Measurements from ENCODE around the gene OR8G5.
"Not testable (repeated sequence)": the region's sequence is repeated elsewhere in the genome, so short reads cannot be mapped to it uniquely, and the experiment has no call there.

The OR8G5 gene

DNA sequence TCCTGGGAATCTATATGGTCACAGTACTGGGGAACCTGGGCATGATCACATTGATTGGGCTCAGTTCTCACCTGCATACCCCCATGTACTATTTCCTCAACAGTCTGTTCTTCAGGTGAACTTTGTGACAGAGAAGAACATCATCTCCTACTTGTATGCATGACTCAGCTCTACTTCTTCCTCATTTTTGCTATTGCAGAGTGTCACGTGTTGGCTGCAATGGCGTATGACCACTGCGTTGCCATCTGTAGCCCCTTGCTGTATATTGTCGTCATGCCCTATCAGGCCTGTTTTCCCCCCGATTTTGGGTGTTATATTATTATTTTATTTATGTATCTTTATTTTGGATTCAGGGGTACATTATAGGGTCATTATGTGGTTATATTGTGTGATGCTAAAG lies 17.7 kb upstream of the OR8G5 start:
- H3K27ac ChIP-seq, result no peak overlapping the region
- no peaks in the 10 kb centered on the region for H3K36me3 ChIP-seq (replicated peaks)
- no peak overlapping the region for H3K4me3 ChIP-seq (ENCODE audit: low read depth, low read length)
- DNase-seq, result no peak
- H3K27me3 ChIP-seq (replicated peaks), result no peaks in the 10 kb centered on the region
- TF ChIP-seq, protein P1, sequence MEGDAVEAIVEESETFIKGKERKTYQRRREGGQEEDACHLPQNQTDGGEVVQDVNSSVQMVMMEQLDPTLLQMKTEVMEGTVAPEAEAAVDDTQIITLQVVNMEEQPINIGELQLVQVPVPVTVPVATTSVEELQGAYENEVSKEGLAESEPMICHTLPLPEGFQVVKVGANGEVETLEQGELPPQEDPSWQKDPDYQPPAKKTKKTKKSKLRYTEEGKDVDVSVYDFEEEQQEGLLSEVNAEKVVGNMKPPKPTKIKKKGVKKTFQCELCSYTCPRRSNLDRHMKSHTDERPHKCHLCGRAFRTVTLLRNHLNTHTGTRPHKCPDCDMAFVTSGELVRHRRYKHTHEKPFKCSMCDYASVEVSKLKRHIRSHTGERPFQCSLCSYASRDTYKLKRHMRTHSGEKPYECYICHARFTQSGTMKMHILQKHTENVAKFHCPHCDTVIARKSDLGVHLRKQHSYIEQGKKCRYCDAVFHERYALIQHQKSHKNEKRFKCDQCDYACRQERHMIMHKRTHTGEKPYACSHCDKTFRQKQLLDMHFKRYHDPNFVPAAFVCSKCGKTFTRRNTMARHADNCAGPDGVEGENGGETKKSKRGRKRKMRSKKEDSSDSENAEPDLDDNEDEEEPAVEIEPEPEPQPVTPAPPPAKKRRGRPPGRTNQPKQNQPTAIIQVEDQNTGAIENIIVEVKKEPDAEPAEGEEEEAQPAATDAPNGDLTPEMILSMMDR (IDR thresholded peaks at IDR 0.05; ENCODE audit: low read depth, low read length, missing control alignments), result no peak
- in situ Hi-C loops (cut with HindIII; ENCODE audit: low pct_ligation_motif_present, low sequenced_read_pairs), result no loop called here

DNA sequence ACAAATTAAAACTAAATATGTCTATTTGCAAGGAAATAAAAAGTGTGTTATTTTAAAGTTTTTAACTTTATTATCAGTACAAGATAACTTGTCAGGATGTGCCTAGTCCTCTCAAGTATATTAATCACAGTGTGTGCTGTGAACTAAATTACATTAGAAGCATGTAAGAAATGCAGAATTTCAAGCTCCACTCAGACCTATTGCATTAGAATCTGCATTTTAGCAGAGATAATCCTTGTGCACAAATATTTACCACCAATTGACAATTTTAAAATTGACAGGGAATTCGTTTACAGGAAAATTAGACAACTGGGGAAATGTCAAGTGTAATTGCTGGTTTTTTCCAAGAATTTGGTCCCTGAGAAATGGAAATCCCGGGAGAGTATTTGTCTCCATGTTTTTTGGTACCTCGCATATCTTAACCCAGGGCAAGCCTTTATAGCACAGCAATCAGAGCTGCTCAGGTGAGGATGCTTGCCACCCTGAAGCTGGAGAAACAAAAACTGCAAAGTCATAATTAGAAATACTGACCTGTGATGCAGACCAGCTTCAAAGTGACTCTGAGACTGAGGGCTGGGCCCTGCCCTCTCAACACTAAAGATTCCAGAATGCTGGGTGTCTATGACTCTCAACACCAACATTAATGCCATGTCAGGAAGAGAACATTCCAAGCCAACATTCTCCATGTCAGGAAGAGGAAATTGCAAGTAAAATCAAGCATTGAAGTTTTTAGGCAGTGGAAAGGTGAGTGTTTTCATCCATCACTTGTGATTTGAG lies 15.4 kb upstream of the OR8G5 start, which contains the start of gene OR8G1:
OR8G1 (plus strand) TSS at position 475 of the 777 bp plus-strand sequence. CDS start 8,581 bp downstream, outside the sequence.
- Histone ChIP-seq H3K4me3 (ENCODE audit: low read depth, low read length) (no peak within 1 kb of the TSS), H3K27me3 (replicated peaks) (no peaks in the 10 kb centered on the region), H3K36me3 (replicated peaks) (no peaks in the 10 kb centered on the region), H3K27ac (no peak within 1 kb of the TSS)
- in situ Hi-C loops (cut with HindIII; ENCODE audit: low pct_ligation_motif_present, low sequenced_read_pairs), result no loop called here
- no peak for DNase-seq
- TF ChIP-seq, protein P1 (IDR thresholded peaks at IDR 0.05; ENCODE audit: low read depth, low read length, missing control alignments), result no peak

DNA sequence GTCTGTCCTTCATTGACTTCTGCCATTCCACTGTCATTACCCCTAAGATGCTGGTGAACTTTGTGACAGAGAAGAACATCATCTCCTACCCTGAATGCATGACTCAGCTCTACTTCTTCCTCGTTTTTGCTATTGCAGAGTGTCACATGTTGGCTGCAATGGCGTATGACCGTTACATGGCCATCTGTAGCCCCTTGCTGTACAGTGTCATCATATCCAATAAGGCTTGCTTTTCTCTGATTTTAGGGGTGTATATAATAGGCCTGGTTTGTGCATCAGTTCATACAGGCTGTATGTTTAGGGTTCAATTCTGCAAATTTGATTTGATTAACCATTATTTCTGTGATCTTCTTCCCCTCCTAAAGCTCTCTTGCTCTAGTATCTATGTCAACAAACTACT lies 6.3 kb upstream of the OR8G5 start:
- H3K36me3 ChIP-seq (replicated peaks); H3K27ac ChIP-seq; in situ Hi-C loops (cut with HindIII; ENCODE audit: low pct_ligation_motif_present, low sequenced_read_pairs); H3K4me3 ChIP-seq (ENCODE audit: low read depth, low read length); DNase-seq; H3K27me3 ChIP-seq (replicated peaks): not testable (repeated sequence)

DNA sequence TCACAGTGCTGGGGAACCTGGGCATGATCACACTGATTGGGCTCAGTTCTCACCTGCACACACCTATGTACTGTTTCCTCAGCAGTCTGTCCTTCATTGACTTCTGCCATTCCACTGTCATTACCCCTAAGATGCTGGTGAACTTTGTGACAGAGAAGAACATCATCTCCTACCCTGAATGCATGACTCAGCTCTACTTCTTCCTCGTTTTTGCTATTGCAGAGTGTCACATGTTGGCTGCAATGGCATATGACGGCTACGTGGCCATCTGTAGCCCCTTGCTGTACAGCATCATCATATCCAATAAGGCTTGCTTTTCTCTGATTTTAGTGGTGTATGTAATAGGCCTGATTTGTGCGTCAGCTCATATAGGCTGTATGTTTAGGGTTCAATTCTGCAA lies 8.9 kb downstream of the OR8G5 start:
- DNase-seq; H3K36me3 ChIP-seq (replicated peaks); in situ Hi-C loops (cut with HindIII; ENCODE audit: low pct_ligation_motif_present, low sequenced_read_pairs); H3K27me3 ChIP-seq (replicated peaks); H3K27ac ChIP-seq; H3K4me3 ChIP-seq (ENCODE audit: low read depth, low read length): not testable (repeated sequence)

DNA sequence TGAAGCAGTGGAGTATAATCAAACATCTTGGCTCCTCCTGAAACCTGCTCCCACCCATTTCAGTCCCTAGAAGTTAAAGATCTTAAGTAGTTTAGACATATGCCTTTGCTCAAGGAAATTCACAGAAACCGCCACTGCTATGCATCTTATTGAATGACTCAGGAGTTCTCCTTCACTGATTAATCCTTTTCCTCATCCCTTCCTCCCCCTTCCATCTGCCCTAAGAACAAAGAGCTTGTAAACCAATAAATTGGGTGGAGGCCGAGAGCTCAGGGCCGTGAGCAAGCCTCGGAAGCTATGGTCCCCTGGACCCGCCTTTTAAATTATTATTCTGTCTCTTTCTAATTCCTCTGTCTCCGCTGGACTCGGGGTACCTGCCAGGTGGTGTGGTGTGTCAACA lies 14.7 kb downstream of the OR8G5 start:
- H3K27ac ChIP-seq; H3K36me3 ChIP-seq (replicated peaks); H3K27me3 ChIP-seq (replicated peaks); H3K4me3 ChIP-seq (ENCODE audit: low read depth, low read length); in situ Hi-C loops (cut with HindIII; ENCODE audit: low pct_ligation_motif_present, low sequenced_read_pairs); DNase-seq: not testable (repeated sequence)

DNA sequence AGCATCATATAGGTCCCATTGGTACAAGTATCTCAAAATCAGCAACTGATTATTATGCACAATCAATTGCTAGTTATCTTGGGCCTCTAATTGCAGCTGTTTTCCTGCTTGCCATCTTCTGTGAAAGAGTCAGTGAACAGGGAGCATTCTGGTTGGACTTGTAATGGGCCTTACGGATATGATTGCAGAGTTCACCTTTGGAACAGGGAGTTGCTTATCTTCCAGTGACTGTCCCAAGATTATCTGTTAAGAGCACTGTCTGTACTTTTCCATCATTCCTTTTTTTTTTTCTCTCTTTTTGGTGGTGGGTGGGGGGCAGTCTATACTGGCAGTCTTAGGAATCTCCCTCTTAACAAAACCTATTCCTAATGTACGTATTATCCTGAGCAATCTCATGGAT lies 17.8 kb downstream of the OR8G5 start:
- in situ Hi-C loops (cut with HindIII; ENCODE audit: low pct_ligation_motif_present, low sequenced_read_pairs), result no loop called here
- Histone ChIP-seq H3K36me3 (replicated peaks) (no peaks in the 10 kb centered on the region), H3K4me3 (ENCODE audit: low read depth, low read length) (no peak overlapping the region), H3K27me3 (replicated peaks) (no peaks in the 10 kb centered on the region), H3K27ac (no peak overlapping the region)
- no peak for DNase-seq
- TF ChIP-seq, protein P1 (IDR thresholded peaks at IDR 0.05; ENCODE audit: low read depth, low read length, missing control alignments), result no peak

DNA sequence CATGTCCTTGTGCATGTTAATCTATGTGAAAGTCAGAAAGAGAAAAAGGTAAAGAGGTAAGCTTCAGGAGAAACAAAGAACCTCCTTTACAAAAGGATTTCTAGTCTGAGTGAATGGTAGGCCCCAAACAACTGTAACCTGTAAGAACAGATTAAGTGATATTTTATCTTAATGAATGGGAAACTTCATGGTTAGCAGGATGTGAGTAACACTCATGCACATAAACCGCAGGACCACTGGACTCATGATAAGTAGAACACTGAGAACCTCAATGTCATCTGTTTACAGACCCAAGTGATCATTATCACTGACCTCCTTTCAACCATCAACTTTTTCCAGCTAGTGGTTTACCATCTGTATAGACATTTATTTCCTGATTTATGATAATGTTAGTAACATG lies 19.9 kb downstream of the OR8G5 start:
- Histone ChIP-seq H3K4me3 (ENCODE audit: low read depth, low read length) (no peak overlapping the region), H3K27me3 (replicated peaks) (no peaks in the 10 kb centered on the region), H3K36me3 (replicated peaks) (no peaks in the 10 kb centered on the region), H3K27ac (no peak overlapping the region)
- TF ChIP-seq, protein P1 (IDR thresholded peaks at IDR 0.05; ENCODE audit: low read depth, low read length, missing control alignments), result no peak
- in situ Hi-C loops (cut with HindIII; ENCODE audit: low pct_ligation_motif_present, low sequenced_read_pairs), result no loop called here
- DNase-seq, result no peak
